GM10847 (cell line): ENCODE results near the gene SWAP70.

Source experiments
- POLR2A ChIP-seq: IDR thresholded peaks from 2 replicates; pipeline ENCODE4 v1.6.1; 2011; ENCODE audit not compliant: insufficient read length; ENCODE audit errors: extremely low read depth

The SWAP70 gene

DNA sequence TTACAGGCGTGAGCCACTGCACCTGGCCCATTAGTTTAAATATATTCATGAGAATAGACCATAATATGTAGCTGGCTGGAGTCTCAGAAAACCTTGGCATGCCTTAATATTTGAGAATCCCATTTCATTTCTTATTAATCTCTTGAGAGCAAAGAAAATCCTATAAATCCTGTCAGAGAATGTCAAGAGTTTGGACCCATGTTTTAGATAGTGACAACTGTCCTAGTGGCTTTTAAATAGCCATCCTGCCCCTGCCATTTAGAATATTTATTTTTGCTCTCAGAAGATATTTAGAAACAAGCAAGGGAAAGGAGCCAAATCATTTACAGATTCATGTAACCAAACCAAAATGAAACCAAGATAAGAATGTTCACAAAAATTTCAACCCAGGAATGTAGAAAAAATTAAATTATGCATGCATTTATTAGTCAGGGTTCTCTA lies 107.2 kb downstream of the SWAP70 start:
- TF ChIP-seq POLR2A = no peak

DNA sequence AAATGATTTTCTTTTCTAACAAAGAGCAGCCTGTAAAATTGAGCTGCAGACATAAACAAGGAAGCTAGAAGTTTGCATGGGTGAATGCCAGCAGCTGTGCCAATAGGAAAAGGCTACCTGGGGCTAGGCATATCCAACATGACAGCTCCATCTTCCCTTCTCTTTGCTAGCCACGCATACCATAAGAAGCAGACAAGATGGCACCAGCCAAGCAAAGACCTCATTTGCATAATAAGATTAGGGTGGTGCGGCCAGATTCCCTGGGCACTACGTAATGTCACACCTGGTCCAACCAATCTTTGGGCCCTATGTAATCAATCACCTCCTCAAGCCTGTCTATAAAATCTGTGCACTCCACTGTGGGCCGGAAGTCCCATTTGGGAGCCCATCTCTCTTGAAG lies 108.3 kb downstream of the SWAP70 start:
- no peak for TF ChIP-seq POLR2A

DNA sequence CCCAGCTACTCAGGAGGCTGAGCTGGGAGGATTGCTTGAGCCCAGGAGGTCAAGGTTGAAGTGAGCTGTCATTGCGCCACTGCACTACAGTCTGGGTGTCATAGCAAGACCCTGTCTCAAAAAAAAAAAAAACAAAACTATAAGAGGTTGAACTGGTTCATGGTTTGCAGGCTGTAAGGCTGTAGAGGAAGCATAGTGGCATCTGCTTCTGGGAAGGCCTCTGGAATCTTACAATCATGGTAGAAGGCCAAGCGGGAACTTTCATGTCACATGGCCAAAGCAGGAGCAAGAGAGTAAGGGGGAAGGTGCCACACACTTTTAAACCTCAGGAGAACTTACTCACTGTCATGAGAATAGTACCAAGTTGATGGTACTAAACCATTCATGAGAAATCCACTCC lies 109.6 kb downstream of the SWAP70 start:
- TF ChIP-seq POLR2A = no peak

DNA sequence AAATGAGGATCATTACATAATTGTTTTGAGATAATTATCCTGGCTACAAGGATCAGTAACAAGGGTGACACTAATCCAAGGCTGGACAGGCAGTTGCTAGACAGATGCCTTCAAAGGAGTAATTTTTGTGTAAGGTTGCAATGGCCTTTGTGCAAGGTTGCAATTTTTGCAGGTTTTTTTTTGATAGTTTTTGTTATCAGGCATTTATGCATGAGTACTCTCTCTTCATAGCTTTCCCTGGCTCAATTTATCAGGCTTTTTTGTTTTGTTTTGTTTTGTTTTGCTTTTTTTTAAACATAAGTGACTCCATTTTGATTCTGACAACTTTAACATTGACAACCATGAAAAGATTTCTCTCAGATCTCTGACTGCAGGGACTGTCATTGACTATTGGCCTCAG lies 110.2 kb downstream of the SWAP70 start:
- TF ChIP-seq POLR2A = no peak

DNA sequence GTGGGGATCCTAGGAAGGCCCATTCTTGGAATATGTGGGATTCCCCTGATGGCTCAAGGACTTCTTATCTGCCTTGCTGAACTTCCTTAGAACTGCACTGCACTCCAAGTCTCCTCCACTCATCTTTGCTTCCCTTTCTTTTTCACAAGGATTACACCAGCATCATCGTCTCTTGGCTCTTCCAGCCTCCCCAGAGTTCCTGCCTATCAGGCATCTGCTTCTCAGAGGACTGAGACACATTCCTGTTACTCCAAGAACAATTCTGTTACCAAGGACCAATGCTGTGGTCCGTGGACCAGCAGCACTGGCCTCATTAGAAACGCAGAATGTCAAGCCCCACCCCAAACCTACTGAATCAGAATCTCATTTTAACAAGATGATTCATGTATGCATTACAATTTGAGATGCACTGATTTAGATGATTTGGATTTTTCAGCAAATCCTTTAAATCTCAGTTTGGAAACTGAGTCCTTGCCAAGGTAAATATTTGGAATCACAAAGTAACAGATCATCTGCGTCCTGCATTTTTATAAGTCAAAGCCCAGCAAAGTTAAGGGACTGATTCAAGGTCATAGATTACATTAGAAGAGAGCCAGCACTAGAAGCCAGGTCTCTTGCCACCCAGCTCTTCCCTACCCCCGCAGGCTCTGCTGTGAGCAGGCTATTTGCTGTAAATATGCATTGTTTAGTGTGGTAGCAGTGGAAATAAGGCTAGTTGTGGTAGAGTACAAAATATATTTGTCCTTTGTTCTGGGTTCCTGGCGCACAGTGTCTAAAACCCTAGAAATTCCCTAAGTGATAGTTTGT lies 110.9 kb downstream of the SWAP70 start:
- TF ChIP-seq POLR2A = no peak

DNA sequence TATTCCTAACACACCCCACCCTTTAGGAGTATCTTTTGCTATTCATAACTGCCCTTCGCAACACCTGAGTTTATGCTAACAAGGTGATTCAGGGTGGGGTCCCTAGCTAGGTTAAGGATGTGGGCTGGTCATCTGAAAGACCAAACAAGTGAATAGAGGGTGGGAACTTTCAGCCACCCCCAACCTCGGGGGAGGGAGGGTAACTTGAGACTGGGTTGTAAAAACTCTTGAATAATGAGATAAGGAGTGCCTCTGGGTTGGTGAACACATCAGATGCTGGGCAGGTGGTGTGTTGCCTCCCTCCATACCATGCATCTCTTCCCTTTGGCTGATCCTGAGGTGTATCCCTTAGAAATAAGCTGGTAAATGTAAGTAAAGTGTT lies 111.5 kb downstream of the SWAP70 start:
- no peak for TF ChIP-seq POLR2A

DNA sequence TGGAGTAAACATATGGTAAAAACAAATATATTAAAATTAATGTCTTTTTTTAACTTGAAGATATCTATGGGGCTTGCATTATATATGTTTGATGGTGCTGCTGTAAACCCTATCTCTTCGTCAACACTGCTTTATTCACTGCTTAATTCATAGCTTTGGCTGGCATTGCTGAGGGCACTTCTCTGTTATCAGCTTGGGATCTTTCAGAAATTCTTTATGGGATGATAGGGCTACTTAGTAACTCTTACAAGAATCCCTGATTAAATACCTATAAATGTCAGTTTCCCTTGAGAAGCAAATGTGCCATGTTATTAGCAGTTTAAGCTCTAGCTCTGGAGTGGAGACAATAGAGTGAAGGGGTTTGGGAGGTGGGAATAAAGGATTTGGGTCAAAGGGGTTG lies 112.3 kb downstream of the SWAP70 start:
- no peak for TF ChIP-seq POLR2A

DNA sequence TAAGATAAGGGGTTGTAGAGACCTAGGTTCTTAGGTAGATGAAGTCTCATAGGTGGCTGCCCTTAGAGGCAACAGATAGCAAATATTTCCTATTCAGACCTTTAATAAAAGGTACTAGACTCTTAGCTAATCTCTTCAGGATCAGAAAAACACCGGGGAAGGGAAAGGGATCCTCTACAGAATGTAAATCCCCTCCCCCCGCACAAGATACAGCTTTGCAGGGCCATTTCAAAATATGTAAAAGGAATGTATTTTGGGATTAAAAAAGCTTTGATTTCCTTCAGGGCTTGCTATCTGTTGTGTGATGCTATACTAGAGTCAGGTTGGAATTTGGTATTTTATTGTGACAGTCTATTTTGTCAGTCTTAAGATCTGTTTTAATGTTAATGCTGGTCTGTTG lies 113.2 kb downstream of the SWAP70 start:
- no peak for TF ChIP-seq POLR2A

DNA sequence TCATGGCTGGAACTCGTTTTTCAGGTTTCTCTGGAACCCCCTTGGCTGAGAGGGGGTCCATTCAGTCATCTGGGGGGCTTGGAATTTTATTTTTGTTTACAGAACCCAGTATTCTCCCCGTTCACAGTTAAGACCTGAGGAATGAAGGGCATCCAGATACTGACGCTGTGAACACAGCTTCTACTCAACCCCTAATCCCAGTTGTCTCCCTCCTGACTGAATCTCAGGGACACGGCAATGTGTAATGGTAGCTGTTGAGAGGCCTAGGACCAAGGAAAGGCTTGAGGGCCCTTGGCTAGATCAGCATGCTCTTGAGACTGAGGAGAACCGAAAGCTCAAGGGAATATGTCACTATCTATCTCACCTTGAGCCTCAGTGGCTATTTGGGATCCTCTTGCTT lies 113.6 kb downstream of the SWAP70 start:
- TF ChIP-seq POLR2A = no peak

DNA sequence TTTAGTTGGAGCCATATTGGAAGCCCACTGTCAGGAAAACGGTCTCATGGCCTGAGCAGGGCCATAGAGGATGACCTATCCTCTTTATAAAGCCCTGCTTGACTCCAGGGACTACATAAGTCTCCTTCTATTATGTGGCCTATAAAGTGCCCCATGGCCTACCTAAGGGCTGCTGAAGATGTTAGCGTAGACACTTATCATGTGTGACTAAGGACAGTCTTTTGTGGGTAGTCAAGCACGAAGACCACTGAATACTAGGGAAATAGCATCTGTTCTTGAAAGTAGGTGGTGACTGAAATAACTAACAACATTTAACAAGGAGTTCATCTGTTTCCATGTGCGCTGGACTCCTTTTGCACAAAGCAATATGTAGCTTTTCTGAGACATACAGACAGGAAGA lies 117.1 kb downstream of the SWAP70 start:
- TF ChIP-seq POLR2A = no peak

DNA sequence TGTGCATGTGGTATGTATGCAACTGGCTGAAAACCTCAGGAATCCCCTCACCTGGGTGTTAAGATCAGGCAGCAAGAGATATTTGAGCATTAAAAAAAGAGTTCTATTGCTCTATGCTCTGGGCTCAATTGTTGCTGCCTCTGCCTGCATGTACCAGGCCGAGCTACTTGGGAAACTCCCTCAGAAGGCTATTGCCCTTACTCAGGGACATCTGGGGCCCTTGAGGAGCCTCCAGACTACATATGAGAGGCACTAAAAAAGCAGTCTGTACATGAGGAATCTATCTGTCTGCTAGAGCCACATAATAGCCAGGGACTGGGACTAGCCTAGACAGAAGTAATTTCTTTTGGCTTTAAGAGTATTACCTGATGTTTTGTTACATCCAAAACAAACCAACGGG lies 120.1 kb downstream of the SWAP70 start:
- TF ChIP-seq POLR2A = no peak

DNA sequence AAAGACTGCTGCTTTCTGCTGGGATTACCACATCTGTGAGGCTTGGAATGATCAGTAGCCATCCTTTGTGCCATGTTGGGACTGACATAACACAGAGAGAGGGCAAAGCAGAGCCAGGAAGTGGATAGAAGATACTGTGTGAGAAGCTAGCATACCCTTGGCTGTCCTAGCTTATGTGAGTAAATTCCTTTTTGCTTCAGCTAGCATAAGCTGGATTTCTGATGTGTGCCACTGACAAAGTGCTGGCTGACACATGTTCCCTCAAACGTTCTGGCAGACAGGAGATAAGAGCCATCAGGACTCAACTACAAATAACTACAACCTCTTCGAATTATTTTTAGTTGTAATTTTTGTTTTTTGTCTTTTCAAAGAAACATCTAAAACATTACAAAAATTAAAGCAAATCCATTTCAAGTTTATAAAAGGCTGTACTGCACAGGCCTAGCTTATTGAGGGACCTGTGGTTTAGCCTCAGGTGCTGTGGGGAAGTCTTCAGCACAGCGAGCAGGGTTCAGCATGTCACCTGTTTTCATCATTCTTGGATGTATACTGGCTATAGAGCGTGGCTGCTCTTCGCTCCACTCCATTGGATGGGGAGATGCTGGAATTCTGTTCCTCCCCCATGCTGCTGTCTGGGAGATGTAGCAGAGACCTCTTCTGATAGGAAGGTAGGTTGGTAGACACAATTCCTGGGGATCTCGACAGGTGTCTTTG lies 120.9 kb downstream of the SWAP70 start:
- no peak for TF ChIP-seq POLR2A

DNA sequence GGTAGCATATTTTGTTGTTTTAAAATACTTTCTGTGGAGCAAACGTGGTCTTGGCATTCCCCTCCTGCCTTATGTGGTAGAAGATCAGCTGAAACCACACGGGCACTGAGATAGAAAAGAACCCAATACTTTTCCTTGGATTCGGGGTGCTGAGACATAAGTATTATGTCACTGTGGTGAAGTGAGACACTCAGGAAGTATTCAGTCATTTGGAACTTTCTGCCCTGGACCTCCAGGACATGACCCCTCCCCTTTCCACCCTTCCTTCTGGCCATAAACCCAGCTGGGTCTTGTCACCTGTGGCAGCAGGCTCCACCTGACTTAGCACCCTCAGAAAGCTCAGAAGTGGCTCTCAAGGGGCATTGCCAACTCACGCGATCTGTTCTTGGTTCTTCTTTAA lies 123.4 kb downstream of the SWAP70 start:
- TF ChIP-seq POLR2A = no peak

DNA sequence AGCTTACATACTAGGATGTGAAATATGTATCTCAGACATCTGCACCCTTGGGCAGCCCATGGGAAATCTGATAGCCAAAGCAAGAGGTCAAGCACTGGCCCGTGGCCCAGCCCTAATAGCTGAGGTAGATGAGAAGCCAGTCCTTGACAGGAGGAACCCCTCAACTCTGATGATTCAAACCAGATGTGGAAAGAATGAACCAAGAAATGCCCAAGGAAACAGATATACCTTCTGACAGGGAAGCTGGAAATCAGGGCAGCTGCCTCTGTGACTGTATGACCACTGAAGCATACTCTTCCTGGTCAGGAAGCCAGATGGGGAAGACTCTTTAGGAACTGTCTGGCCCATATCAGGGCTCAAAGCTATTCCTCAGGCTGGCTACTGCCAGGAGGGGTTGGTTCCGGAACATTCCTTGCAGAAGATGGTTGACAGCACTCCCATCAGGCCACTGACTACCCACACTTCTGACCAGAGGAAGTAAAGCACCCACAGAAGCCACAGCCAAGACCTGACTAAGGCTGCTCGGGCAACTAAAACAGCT lies 124.2 kb downstream of the SWAP70 start:
- TF ChIP-seq POLR2A = no peak

DNA sequence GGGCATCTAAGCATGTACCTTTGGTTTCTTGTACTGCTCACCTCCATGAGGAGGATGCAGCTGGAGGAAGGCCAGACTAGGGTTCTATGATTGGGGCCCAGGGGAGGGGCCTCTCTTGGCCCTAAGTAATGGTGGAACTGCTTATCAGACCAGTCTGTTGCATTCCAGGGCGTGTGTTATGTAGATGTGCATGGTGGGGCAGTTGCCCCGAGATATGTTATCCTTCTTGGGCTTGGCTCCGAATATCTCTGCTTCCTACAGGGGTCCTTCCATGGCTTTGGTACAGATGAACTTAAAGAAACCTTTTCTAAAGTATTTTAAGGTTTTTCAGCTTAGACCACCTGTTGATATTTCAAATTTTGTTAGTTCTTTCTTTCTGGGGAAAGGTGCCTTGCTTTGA lies 126.0 kb downstream of the SWAP70 start:
- no peak for TF ChIP-seq POLR2A

DNA sequence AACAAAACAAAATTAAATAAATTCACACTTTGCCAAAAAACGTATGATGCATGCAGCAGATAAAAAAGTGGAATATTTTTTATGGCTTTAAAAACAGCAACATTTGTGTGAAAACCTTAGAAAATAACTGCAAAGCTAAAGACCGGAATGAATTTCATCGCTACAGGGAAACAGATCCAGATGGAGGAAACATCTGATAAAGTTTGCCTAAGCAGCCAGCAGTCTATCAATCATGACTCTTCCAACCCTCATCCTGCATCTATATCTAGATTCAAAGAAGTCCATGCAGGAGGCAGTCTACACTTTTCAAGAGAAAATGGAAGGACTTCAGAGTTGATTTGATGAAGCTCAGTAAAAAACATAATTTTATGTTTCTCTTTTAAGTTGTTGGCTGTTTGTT lies 126.8 kb downstream of the SWAP70 start:
- TF ChIP-seq POLR2A = no peak
